CD4-positive, alpha-beta T cell treated with Interleukin-6 at 100 ng/mL for 8 hours (primary cell): ENCODE data around the gene FAM107B.
"Not testable (repeated sequence)": the region's sequence is repeated elsewhere in the genome, so short reads cannot be mapped to it uniquely, and the experiment has no call there.

Experiments
- DNase-seq: peaks from one replicate; pipeline ENCODE4 v3.0.0-alpha.2; 2020; ENCODE audit warnings: mixed read lengths, low spot score

FAM107B gene

DNA sequence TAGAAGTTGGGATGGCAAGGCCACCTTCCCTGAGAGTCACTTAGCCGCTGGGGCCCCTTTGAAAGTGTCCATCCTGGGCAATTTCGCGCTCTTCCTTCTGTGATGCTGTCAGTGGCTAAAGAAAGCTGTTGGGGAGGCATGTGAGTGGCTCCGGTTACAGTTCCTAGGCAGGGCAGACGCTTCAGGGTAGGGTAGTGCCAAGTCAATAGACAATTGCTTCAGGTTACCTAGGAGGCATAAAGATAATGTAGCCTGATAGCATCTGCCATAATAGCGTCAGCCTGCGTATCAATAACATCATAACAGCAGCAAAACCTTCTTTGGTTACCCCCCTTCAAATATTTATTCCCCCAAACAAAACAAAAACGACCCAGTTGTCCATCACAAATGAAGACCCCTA lies at the start of gene FAM107B:
FAM107B (minus strand) TSS at position 101 of the 400 bp plus-strand sequence. CDS start 234 bp downstream, outside the sequence.
- no peak for DNase-seq

DNA sequence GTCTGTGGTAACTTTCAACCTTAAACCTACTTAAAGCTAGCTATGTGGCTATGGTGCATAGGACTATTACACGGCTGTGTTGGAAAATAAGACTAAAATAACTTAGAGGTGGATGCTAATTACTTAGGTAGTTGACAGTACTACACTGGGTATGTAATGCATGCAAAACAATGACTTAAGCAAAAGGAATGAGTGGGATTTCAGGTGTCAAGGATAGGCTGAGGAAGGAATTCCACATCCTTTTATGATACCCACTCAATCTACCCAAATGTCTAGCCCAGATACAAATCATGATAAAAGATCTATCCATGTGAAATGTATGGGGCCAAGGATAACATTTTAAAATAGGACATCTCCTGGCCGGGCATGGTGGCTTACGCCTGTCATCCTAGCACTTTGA lies 49.3 kb upstream of the FAM107B start:
- no peak for DNase-seq

DNA sequence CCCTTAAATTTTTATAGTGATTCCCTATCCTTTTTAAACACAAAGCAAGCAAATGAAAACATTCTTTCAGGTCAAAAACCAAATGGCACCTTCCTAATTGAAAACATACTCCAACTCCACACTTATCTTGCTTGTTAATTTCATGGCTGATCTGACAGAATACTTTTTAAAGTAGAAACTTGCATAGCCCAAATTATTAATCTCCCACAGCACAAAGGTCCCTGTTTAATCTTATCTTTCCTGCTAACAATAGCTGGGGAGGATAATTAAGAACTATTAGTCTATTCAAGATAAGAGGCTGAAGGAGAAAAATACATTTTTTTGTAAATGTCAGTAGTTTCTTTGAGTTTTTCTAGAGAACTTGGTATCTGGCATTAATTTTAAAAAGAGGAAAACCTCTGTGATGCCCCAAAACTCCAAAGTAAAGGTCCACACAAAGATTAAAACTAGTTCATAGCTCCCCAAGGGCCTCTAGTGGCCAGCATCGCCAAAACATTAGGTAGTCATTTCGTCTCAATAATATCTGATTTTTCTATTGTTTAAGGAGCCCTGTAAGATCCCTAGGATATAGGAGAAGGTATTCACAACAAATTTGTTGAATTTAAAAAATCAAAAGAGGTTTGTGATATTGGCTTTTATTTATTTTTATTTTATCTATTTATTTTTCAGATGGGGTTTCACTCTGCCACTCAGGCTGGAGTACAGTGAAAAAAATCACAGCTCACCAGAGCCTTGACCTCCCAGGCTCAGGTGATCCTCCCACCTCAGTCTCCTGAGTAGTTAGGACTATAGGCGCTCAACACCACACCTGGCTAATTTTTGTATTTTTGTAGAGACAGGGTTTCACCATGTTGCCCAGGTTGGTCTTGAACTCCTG lies 48.4 kb upstream of the FAM107B start:
- peak; percentile 39 for DNase-seq

DNA sequence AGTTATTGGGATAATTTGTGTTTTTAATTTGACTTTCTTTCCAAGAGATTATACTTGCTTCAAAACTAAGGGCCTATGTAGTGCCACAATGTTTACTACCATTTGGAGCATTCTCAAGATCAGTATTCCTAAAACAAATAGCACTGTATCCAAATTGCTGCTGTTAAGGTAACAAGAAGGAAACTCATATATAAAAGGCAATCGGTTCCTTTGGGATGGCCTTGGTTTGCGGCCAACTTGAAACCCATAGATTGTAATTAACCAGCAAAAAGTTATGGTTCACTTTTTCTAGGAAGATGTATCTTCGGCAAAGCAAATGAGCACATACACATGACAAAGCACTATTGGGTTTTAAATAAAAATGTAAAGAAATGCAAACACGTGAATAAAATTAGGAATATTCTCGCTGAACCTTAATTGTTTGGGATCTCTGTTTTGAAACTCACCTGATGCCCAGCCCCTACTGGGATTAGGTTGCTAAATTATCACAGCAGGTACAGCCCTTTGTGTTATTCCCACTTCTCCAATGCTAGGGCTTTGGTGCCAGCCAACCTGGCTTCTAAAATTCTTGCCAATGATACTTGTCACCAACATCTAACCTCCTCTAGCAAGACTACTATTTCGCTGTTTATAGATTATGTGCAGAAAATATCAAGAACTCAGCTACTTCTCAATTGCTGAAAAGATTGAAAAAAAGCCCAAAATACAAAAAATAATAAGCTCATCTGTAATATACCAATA lies 47.1 kb upstream of the FAM107B start:
- no peak for DNase-seq

DNA sequence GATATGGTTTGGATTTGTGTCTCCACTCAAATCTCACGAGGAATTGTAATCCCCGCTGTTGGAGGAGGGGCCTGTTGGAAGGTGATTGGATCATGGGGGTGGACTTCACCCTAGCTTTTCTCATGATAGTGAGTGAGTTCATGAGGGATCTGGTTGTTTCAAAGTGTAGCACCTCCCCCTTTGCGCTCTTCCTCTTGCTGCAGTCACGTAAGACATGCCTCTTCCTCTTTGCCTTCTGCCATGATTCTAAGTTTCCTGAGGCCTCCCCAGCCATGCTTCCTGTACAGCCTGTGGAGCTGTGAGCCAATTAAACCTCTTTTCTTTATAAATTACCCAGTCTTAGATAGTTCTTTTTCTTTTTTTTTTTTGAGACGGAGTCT lies 46.1 kb upstream of the FAM107B start:
- no peak for DNase-seq

DNA sequence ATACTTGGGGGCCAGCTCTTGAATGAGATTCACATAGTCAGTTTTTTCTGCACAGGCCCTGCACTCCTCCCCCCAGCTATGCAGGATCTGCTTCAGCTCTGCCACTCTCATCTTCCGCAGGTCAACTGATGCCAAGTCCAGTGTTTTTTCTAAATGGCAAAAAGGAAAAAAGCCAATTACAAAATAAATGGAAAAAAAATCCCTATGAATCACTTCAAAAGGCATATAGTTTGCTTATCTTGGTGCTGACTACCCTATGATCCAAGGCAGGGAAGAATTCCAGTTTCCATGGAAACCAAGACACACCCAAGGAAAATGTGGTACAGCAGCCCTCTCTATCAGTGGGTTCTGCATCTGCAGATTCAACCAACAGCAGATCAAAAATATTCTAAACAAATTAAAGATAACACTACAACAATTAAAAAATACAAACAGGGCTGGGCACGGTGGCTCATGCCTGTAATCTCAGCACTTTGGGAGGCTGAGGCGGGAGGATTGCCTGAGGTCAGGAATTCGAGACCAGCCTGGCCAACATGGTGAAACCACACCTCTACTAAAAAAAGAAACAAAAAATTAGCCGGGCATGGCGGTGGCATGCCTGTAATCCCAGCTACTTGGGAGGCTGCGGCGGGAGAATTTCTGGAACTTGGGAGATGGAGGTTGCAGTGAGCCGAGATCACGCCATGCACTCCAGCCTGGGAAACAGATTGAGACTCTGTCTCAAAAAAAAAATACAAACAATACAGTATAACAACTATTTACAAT lies 45.5 kb upstream of the FAM107B start:
- no peak for DNase-seq

DNA sequence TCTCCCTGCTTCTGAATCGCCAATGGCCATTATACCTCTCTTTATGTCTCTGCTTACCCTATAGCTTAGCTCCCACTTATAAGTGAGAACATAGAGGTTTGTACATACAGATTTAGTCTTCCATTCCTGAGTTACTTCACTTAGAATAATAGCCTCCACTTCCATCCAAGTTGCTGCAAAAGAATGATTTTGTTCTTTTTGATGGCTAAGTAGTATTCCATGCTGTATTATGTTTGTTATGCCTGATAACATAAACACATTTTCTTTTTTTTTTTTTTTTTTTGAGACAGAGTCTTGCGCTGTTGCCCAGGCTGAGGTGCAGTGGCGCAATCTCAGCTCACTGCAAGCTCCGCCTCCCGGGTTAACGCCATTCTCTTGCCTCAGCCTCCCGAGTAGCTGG lies 42.0 kb upstream of the FAM107B start:
- DNase-seq = not testable (repeated sequence)

DNA sequence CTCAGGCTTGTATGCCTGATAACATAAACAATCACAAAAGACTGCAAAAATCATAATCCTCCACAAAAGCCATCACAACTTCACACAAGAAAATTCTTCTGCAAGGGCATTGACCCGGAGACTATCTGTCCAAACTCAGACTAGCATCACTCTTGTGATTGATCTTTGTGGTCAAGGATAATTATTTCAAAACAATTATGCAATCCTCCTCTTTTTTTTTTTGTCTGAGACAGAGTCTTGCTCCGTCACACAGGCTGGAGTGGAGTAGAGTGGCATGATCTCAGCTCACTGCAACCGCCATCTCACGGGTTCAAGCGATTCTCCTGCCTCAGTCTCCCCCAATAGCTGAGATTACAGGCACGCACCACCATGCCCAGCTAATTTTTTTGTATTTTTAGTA lies 41.0 kb upstream of the FAM107B start:
- DNase-seq = no peak

DNA sequence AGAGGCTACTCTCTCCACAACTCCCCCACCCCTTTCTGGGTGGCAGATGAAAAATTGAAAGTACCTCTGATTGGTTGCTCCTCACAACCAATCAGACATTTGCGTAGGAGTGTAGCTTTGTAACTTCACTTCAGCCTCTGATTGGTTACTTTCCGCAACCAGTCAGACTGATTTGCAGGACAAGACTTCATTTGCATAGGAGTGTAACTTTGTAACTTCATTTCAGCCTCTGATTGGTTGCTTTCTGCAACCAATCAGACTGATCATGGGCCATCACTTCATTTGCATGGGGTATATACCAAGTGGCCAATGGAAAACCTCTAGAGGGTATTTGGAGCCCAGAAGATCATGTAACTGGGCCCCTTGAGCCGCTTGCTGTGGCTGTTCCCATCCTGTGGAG lies 37.6 kb upstream of the FAM107B start:
- peak; percentile 11 for DNase-seq

DNA sequence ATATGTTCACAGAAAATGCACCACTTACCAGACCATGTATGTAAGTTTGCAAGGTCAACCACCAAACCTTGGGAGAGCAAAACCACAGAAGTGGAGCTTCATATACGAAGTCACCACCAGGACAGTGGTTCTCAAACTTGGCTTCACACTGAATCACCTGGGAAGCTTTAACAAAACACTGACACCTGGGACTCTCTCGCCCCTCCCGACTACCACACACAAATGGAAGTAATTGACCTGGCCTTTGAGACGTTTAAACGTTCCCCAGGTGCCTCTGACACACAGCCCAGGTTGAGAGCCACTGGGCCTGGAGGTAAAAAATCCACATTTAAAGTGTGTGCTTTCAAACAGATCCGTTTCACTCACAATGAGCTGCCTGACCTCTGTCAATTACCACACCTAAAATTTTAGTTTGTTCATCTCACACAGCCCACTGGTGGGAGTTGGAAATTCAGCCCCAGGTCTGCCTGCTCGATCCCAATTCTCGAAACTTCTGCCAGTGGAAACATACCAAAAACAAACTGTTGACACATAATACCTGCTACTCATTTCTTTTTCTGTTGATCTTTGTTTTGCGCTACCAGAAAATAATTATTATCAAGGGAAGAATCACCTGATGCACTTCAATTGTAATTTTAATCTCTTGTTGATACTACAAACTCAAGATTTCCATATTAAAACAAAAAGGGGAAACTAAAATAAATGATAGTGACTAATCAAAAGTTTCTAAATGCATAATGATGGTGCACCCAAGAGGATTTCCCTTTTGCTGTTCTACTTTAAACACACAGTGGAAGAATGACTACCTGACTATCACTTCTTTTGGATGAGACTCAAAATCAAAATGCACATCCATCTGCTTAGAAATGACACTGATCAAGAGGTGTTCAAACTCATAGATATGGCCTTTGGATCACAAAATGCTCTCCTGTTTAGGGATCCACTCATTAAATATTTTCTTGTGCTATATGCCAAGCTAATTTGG lies 36.6 kb upstream of the FAM107B start:
- DNase-seq = no peak

DNA sequence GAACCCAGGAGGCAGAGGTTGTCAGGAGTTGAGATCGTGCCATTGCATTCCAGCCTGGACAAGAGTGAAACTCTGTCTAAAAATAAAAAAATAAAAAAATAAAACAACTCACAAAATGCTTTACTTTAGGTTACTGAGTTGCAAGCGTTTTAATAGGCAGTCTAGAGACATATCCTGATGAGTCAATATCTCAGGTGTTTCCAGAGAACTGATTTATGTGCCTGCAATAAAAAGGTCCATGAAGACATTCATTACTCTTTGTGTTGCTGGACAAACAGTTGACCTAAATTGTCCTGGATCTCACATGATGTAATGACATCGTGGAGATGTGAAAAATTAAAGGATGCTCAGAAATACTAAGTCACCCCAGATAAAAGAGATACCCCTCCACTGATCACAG lies 31.6 kb upstream of the FAM107B start:
- DNase-seq = no peak

DNA sequence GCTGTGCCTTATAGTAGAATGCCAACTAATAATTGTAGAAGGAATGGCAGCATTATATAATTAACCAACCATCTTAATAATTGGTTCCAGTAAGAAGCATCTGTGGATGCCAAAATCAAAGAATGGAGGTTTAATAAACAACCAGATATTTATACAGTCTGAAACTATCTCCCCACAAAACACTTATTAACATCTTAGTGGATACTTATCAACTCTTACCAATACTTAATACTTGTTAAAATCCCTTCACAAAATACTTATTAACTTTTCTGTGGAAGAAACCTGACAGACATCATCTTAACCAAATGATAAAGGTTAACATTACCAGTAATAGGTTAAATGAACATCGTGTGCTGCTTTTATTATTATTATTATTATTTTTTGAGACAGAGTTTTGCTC lies 29.1 kb upstream of the FAM107B start:
- no peak for DNase-seq

DNA sequence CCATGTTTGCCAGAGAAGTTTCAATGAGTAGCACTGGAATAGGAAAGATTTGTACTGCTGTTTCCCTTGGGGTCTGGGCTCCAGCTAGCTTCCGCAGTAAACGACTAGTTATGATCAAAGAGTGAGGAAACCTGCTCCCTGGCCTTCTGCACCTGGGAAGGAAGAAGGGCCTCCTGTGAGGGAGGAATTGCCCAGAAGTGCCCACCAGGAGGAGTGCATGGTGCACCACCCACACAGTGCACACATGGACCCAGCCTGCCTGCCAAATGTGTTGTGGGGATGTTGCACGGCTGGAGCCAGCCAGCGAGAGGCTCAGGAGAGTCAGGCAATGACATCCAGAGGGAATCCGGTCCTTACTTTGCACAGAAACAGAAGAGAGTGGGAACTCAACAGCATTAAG lies 27.0 kb upstream of the FAM107B start:
- DNase-seq = no peak

DNA sequence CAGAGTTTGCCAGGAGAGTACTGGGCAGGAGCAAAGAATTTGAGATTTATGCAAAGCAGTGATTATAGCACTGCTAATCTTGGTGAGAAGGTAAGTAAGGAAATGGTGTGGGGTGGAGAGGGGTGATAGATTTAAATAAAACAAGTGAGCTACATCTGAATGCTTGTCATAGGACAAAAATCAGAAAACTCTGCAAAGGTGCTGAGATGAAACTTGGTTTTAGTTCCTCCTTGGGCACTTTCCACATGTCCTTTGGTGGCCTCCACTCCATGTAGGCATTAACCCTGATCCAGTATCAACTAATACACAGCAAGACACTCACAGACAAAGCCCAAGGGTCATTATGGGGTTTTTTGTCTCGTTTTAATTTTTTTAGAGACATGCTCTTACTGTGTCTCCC lies 25.7 kb upstream of the FAM107B start:
- no peak for DNase-seq

DNA sequence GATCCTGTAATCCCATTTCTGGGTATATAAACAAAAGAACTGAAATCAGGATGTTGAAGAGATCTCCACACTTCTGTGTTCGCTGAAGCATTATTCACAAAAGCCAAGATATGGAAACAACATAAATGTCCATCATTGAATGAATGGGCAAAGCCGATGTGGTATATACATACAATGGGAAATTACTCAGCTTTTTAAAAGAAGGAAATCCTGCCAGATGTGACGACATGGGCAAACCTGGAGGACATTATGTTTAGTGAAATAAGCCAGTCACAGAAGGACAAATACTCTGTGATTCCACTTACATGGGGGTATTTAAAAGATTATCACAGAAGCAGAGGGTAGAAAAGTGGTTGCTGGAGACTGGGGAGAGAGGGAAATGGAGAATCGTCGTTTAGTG lies 23.9 kb upstream of the FAM107B start:
- no peak for DNase-seq

DNA sequence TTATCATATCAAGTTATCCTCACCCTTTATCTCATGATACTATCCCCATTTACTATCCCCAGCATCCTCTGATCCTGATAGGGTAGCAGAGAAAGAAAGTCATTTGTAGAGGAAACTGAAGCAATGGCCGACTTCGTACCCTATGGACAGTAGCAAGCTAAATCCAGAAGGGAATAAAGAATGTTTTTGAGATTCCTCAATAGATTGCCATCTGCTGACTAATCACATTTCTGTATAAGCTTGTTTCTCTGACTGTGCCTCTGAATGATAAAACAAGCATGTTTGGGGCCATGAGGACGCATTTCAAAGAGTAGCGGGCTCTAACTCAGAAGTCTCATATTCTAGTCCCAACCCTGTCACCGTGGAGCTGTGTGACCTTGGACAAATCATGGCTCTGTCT lies 13.2 kb upstream of the FAM107B start:
- no peak for DNase-seq

DNA sequence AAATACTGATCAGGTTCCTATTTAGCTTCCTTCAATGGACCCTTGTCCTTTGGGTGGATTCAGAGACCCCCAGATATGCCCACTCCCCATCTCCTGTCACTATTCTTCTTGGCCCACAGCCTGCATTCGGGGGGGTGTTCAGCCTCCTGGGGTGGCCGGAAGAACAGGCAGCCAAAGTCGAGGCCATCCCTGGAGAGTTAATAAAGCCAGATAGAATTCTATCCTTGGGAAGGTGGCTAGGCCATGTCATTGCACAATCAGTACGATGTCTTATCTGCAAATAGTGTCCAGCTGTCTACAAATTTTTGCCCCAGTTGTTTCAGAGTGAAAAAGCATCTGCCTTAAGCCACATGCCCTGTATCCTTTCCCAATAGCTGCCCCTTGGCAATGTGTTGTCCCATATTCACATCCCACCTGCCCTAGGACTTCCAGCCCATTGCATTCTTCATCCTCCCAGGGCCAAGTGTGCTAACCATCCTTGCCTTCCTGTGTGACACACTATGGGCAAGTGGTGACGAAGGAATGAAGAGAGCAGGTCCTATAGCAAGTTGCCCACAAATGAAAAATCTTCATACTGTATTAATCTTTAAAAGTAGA lies 9.9 kb upstream of the FAM107B start:
- no peak for DNase-seq

DNA sequence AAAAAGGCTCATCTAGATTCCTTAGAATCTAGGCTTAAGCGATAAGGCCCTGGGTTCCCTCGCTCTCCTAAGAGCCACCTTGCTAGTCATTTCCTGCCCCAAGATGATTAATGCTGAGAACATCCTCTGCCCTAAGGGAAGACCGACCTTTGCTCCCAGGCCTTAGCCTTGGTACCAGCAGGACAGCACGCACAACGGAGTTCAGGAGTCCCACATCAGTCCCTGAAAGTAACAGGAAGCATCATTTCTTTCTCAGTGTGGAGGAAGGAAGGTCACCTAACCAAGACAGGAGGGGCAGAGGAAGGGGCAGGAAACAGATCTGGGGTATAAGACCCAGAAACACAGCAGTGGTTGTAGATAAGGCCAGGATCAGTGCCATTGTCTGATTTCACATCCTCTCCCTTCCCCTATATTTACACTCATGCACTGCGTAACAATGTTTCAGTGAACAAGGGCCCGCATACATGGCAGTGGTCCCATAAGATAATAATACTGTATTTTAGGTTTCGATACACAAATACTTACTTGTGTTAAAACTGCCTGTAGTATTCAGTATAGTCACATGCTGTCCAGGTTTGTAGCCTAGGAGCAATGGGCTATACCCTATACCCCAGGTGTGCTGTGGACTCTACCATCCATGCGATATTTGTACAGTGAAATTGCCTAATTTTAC lies 8.1 kb upstream of the FAM107B start:
- no peak for DNase-seq

DNA sequence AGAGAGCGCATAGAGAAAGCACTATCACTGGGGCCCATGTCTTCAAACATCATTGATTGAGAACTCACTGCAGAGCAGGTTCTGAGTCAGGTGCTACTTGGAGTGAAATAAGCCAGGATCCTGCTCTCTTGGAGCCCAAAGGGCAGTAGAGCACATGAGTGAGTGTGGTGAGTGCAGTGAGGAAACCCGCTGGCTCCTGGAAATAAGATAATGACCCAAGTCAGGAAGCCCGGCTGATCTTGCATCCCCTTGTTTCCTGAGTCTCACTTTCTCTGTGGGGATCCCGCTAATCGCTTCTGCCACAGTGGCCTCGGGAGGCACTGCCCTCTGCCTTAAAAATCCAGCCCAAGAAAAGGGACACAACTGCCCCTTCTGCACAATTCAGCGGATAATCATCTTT lies 7.1 kb upstream of the FAM107B start:
- no peak for DNase-seq

DNA sequence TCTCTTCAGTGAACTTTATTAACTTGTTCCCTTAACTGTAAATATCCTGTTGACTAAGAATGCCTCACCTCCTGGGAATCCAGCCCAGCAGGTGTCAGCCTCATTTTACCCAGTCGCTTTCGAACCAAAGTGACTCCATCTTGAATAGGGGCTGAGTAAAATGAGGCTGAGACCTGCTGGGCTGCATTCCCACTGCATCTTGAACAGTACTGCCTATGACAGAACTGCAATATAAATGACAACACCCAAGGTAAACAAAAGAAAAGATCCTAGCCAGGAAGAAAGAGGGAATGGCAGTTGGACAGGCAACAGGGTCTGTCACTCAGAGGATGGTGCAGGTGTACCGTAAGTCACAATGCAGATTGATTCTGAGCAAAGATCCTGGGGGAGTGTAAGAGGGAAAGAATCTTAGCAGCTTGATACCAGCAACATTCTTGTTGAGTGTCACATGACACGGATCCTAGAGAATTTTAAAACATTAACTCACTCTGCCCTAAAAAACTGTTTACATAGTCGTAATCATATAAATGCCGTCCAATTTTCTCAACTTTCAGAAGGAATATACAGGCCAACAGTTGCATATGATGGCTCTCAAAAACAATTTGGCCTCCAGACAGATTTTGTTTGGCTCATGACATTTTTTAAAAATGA lies 4.4 kb upstream of the FAM107B start:
- no peak for DNase-seq
